Measurements from ENCODE around the gene PDE6H. TPM values are rescaled to one million over a fixed set of nuclear protein-coding genes. Genes with fewer than 3 reads are reported as not detected.

Gene PDE6H
- total RNA-seq, 1 experiment from 2014 or later = not detected

DNA sequence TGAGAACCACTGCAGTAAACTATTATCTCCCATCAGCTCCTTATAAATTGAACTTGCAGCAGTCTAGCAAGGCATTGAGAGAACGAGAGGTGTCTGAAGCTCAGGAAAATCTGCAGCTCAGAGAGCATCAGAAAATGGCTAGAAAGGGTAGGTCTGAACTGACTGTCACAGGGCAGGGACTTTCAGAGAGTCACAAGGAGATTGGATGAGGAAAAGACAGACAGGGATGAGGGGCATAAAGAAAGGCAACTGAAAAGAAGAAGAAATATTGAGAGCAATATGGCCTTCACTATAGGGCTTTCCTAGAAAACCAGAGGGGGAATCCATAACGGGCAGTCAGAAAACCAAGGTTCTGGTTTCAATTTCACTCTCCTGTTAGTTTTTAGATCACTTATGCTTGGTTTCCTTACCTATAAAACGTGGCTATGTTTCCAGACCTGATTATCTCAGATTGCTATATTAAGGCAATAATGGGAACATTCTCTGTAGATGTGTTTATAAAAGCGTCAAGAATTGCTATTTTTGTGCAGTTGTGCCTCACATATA lies 40.9 kb downstream of the PDE6H start:
- Mint-ChIP-seq H3K9me3 (ENCODE audit: unreplicated experiment) (no peaks in the 10 kb centered on the region), H3K4me3 (ENCODE audit: unreplicated experiment) (no peak overlapping the region), H3K27me3 (ENCODE audit: insufficient read depth, unreplicated experiment) (peaks cover 18% of the 10 kb centered on the region), H3K36me3 (ENCODE audit: insufficient read depth, unreplicated experiment) (no peaks in the 10 kb centered on the region), H3K27ac (ENCODE audit: unreplicated experiment) (no peak overlapping the region), H3K4me1 (ENCODE audit: low read depth, unreplicated experiment) (no peaks in the 10 kb centered on the region)
- TF ChIP-seq, protein P1, sequence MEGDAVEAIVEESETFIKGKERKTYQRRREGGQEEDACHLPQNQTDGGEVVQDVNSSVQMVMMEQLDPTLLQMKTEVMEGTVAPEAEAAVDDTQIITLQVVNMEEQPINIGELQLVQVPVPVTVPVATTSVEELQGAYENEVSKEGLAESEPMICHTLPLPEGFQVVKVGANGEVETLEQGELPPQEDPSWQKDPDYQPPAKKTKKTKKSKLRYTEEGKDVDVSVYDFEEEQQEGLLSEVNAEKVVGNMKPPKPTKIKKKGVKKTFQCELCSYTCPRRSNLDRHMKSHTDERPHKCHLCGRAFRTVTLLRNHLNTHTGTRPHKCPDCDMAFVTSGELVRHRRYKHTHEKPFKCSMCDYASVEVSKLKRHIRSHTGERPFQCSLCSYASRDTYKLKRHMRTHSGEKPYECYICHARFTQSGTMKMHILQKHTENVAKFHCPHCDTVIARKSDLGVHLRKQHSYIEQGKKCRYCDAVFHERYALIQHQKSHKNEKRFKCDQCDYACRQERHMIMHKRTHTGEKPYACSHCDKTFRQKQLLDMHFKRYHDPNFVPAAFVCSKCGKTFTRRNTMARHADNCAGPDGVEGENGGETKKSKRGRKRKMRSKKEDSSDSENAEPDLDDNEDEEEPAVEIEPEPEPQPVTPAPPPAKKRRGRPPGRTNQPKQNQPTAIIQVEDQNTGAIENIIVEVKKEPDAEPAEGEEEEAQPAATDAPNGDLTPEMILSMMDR (IDR thresholded peaks at IDR 0.05; ENCODE audit: insufficient read depth in 1 of 2, low read depth in 1 of 2, low read length in 1 of 2, severe bottlenecking in 1 of 2, unreplicated experiment in 1 of 2) = no peak
- DNase-seq = no peak
- H3K9me3 ChIP-seq = no peaks in the 10 kb centered on the region
- H3K4me1 ChIP-seq = no peaks in the 10 kb centered on the region
- CTCF ChIA-PET = no interaction called here
- POLR2A ChIA-PET = no interaction called here
- H3K36me3 ChIP-seq (ENCODE audit: control insufficient read depth, insufficient read depth, low read length) = no peaks in the 10 kb centered on the region
- H3K4me3 ChIP-seq (ENCODE audit: low read depth, low read length) = no peak overlapping the region
- H3K27me3 ChIP-seq (replicated peaks; ENCODE audit: control insufficient read depth, insufficient read depth, low read length) = no peaks in the 10 kb centered on the region
- BruUV-seq (replicated peaks) = no TSS peak
- intact Hi-C loops (cut with micrococcal nuclease; ENCODE audit: unreplicated experiment) = no loop called here

DNA sequence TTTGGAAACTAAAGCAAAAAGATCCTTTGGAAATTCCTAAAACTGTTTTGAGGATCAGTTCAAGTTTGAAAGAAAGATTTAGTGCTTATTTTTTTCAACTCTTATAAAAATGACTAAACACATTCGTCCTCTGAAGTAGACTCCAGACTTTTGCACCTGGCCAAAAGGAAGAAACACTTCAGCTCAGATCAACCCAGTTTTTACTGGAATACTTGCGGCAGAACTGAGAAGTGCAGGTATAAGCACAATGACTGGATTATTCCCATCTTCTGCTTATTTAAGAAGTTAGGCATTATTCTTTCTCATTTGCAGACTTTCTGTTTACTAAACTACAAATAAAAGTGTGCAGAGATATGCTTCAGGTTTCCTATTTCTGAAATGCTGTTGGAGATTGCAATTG lies 41.9 kb downstream of the PDE6H start:
- no peak overlapping the region for H3K27ac Mint-ChIP-seq (ENCODE audit: unreplicated experiment)
- CTCF ChIA-PET = no interaction called here
- no peak overlapping the region for H3K4me3 Mint-ChIP-seq (ENCODE audit: unreplicated experiment)
- POLR2A ChIA-PET = no interaction called here
- no TSS peak for BruUV-seq (replicated peaks)
- H3K9me3 Mint-ChIP-seq (ENCODE audit: unreplicated experiment) = no peaks in the 10 kb centered on the region
- no peak for DNase-seq
- intact Hi-C loops (cut with micrococcal nuclease; ENCODE audit: unreplicated experiment) = no loop called here
- H3K27me3 Mint-ChIP-seq (ENCODE audit: insufficient read depth, unreplicated experiment) = peaks cover 21% of the 10 kb centered on the region
- no peaks in the 10 kb centered on the region for H3K4me1 Mint-ChIP-seq (ENCODE audit: low read depth, unreplicated experiment)
- H3K9me3 ChIP-seq = no peaks in the 10 kb centered on the region
- H3K4me3 ChIP-seq (ENCODE audit: low read depth, low read length) = no peak overlapping the region
- H3K4me1 ChIP-seq = no peaks in the 10 kb centered on the region
- H3K36me3 ChIP-seq (ENCODE audit: control insufficient read depth, insufficient read depth, low read length) = no peaks in the 10 kb centered on the region
- no peaks in the 10 kb centered on the region for H3K36me3 Mint-ChIP-seq (ENCODE audit: insufficient read depth, unreplicated experiment)
- no peaks in the 10 kb centered on the region for H3K27me3 ChIP-seq (replicated peaks; ENCODE audit: control insufficient read depth, insufficient read depth, low read length)
- TF ChIP-seq, protein P1 (IDR thresholded peaks at IDR 0.05; ENCODE audit: insufficient read depth in 1 of 2, low read depth in 1 of 2, low read length in 1 of 2, severe bottlenecking in 1 of 2, unreplicated experiment in 1 of 2) = no peak

DNA sequence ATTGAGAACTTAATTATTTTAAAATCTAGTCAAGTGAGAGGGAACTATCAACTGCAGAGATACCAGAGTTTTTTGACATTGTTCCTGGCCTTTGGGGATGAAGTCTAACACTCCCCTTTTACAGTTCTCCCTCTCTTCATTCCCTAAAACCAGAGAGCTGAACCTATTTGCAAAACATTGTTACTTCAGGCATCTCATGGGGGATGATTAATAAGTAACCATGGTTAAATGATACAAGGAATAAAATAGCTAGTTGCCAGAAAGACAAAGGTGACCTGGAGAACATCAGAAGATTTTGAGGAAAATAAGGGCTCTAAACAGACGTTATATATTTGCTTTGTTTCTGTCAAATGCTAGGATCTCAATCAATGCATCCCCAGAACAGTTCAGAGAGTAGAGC lies 42.3 kb downstream of the PDE6H start:
- DNase-seq = no peak
- no peaks in the 10 kb centered on the region for H3K27me3 ChIP-seq (replicated peaks; ENCODE audit: control insufficient read depth, insufficient read depth, low read length)
- H3K36me3 ChIP-seq (ENCODE audit: control insufficient read depth, insufficient read depth, low read length) = no peaks in the 10 kb centered on the region
- no peak overlapping the region for H3K4me3 ChIP-seq (ENCODE audit: low read depth, low read length)
- no peaks in the 10 kb centered on the region for H3K9me3 ChIP-seq
- Mint-ChIP-seq H3K36me3 (ENCODE audit: insufficient read depth, unreplicated experiment) (no peaks in the 10 kb centered on the region), H3K9me3 (ENCODE audit: unreplicated experiment) (no peaks in the 10 kb centered on the region), H3K27me3 (ENCODE audit: insufficient read depth, unreplicated experiment) (peaks cover 22% of the 10 kb centered on the region), H3K4me1 (ENCODE audit: low read depth, unreplicated experiment) (no peaks in the 10 kb centered on the region), H3K4me3 (ENCODE audit: unreplicated experiment) (no peak overlapping the region), H3K27ac (ENCODE audit: unreplicated experiment) (no peak overlapping the region)
- TF ChIP-seq, protein P1 (IDR thresholded peaks at IDR 0.05; ENCODE audit: insufficient read depth in 1 of 2, low read depth in 1 of 2, low read length in 1 of 2, severe bottlenecking in 1 of 2, unreplicated experiment in 1 of 2) = no peak
- ChIA-PET CTCF (no interaction called here), POLR2A (no interaction called here)
- no peaks in the 10 kb centered on the region for H3K4me1 ChIP-seq
- no TSS peak for BruUV-seq (replicated peaks)
- intact Hi-C loops (cut with micrococcal nuclease; ENCODE audit: unreplicated experiment) = no loop called here
